Spinal cord (tissue), 10 donors: ENCODE data around the gene PIGQ. TPM values are rescaled to one million over a fixed set of nuclear protein-coding genes. Genes with fewer than 3 reads are reported as not detected.

Experiments used
- DNase-seq, 6 donors: peaks; one replicate each; pipeline versions ENCODE4 v3.0.0 to v3.0.0-alpha.2; 2013 to 2015; ENCODE audit warnings: low spot score in 6 of 6, low read depth in 4 of 6
- H3K27ac ChIP-seq: one replicate; pipeline ENCODE4 v1.5.1; 2013; ENCODE audit warnings: low read depth, low read length, control low read depth
- H3K27me3 ChIP-seq: one replicate; pipeline ENCODE4 v1.6.1; 2013; ENCODE audit warnings: low read length; ENCODE audit not compliant: control insufficient read depth, insufficient read depth
- H3K36me3 ChIP-seq: one replicate; pipeline ENCODE4 v1.6.1; 2013; ENCODE audit warnings: low read length; ENCODE audit not compliant: control insufficient read depth, insufficient read depth
- H3K4me1 ChIP-seq: one replicate; pipeline ENCODE4 v1.6.1; 2013; ENCODE audit warnings: low read length; ENCODE audit not compliant: control insufficient read depth, insufficient read depth
- H3K4me3 ChIP-seq: one replicate; pipeline ENCODE4 v1.5.1; 2013; ENCODE audit warnings: low read depth, low read length, control low read depth
- H3K9me3 ChIP-seq: one replicate; pipeline ENCODE4 v1.6.1; 2013; ENCODE audit warnings: low read length; ENCODE audit not compliant: control insufficient read depth, insufficient read depth
- WGBS: methylation state at CpG from one replicate; pipeline ENCODE4 v1.1.5; 2013; ENCODE audit warnings: missing lambda C conversion rate; ENCODE audit not compliant: insufficient coverage; 5-methylcytosine and 5-hydroxymethylcytosine counted together
- polyA plus RNA-seq, 2 donors: library from polyadenylated mRNA; unstranded; fragments of 120-200 nt; gene quantifications; one replicate each; pipeline ENCODE4 v1.2.1, GENCODE V29; 2013; ENCODE audit not compliant: insufficient read length in 2 of 2
- total RNA-seq, 2 donors: library from RNA; depleted of rRNA in 1 of 2; stranded (reverse); fragments of 120-200 nt in 1 of 2; fragments of >200 nt in 1 of 2; gene quantifications; one replicate each; pipeline versions ENCODE4 v1.2.3 to v1.2.4, GENCODE V29; 2013 to 2014
- donor health status: healthy.

PIGQ gene
- total and polyA plus RNA-seq, 4 donors: 19.1 to 85.7 (median 53.7) TPM

- Histone ChIP-seq H3K36me3 (peaks cover 44% of the 10 kb centered on the region), H3K4me3 (no peak overlapping the region), H3K27ac (no peak overlapping the region), H3K9me3 (peaks cover 3% of the 10 kb centered on the region), H3K27me3 (no peaks in the 10 kb centered on the region), H3K4me1 (no peaks in the 10 kb centered on the region)
- 100% methylated on average over 1 of the region's 5 CpGs for WGBS
- DNase-seq: no peak
Observed at GRCh38 chr16:603933-604332, 34.2 kb downstream of the PIGQ start.

- Histone ChIP-seq H3K4me3 (no peak overlapping the region), H3K9me3 (peaks cover 3% of the 10 kb centered on the region), H3K4me1 (peaks cover 21% of the 10 kb centered on the region), H3K36me3 (peaks cover 36% of the 10 kb centered on the region), H3K27me3 (no peaks in the 10 kb centered on the region), H3K27ac (no peak overlapping the region)
- DNase-seq: no peak
- 97% methylated on average over 19 of the region's 22 CpGs for WGBS
Observed at GRCh38 chr16:606656-607307, 37.0 kb downstream of the PIGQ start.

- no peak for DNase-seq
- Histone ChIP-seq H3K4me1 (peaks cover 21% of the 10 kb centered on the region), H3K4me3 (no peak overlapping the region), H3K27ac (no peak overlapping the region), H3K9me3 (peaks cover 3% of the 10 kb centered on the region), H3K36me3 (peaks cover 36% of the 10 kb centered on the region), H3K27me3 (no peaks in the 10 kb centered on the region)
- 76% methylated on average over 5 of the region's 10 CpGs for WGBS
Observed at GRCh38 chr16:608019-608418, 38.3 kb downstream of the PIGQ start.

GRCh38 chr16:609316-609715 lies 39.5 kb downstream of the PIGQ start:
- Histone ChIP-seq H3K4me1 (peaks cover 21% of the 10 kb centered on the region), H3K4me3 (no peak overlapping the region), H3K36me3 (peaks cover 40% of the 10 kb centered on the region), H3K9me3 (peaks cover 3% of the 10 kb centered on the region), H3K27me3 (no peaks in the 10 kb centered on the region), H3K27ac (no peak overlapping the region)
- DNase-seq: no peak
- 86% methylated on average over 7 of the region's 13 CpGs for WGBS

GRCh38 chr16:609984-610383 lies 40.2 kb downstream of the PIGQ start:
- no peak for DNase-seq
- Histone ChIP-seq H3K4me1 (peaks cover 21% of the 10 kb centered on the region), H3K27ac (no peak overlapping the region), H3K9me3 (peaks cover 2% of the 10 kb centered on the region), H3K27me3 (no peaks in the 10 kb centered on the region), H3K4me3 (no peak overlapping the region), H3K36me3 (peaks cover 39% of the 10 kb centered on the region)
- WGBS: 89% methylated on average over 14 of the region's 14 CpGs

- Histone ChIP-seq H3K4me1 (peaks cover 21% of the 10 kb centered on the region), H3K9me3 (no peaks in the 10 kb centered on the region), H3K27ac (peak overlapping the region; percentile 33), H3K27me3 (no peaks in the 10 kb centered on the region), H3K36me3 (peaks cover 36% of the 10 kb centered on the region), H3K4me3 (no peak overlapping the region)
- WGBS: 76% methylated on average over 27 of the region's 28 CpGs
- DNase-seq: peak in 1 of 6 donors; percentile 24
Observed at GRCh38 chr16:610513-611381, 41.0 kb downstream of the PIGQ start.

GRCh38 chr16:615122-615521 lies 45.4 kb downstream of the PIGQ start:
- no peak for DNase-seq
- Histone ChIP-seq H3K36me3 (peaks cover 46% of the 10 kb centered on the region), H3K4me3 (no peak overlapping the region), H3K27ac (no peak overlapping the region), H3K4me1 (peaks cover 11% of the 10 kb centered on the region), H3K9me3 (no peaks in the 10 kb centered on the region), H3K27me3 (no peaks in the 10 kb centered on the region)
- 91% methylated on average over 13 of the region's 13 CpGs for WGBS

GRCh38 chr16:616733-617586 lies 47.2 kb downstream of the PIGQ start:
- peaks cover 47% of the 10 kb centered on the region for H3K36me3 ChIP-seq
- WGBS: 97% methylated on average over 37 of the region's 39 CpGs
- no peaks in the 10 kb centered on the region for H3K9me3 ChIP-seq
- H3K4me1 ChIP-seq: peaks cover 11% of the 10 kb centered on the region
- no peak for DNase-seq
- H3K4me3 ChIP-seq: no peak overlapping the region
- no peak overlapping the region for H3K27ac ChIP-seq
- H3K27me3 ChIP-seq: no peaks in the 10 kb centered on the region

GRCh38 chr16:617855-618254 lies 48.1 kb downstream of the PIGQ start:
- Histone ChIP-seq H3K9me3 (no peaks in the 10 kb centered on the region), H3K4me1 (peaks cover 16% of the 10 kb centered on the region), H3K36me3 (peaks cover 51% of the 10 kb centered on the region), H3K27me3 (no peaks in the 10 kb centered on the region), H3K27ac (no peak overlapping the region), H3K4me3 (no peak overlapping the region)
- 91% methylated on average over 15 of the region's 16 CpGs for WGBS
- no peak for DNase-seq
